AG10803 (cell line): ENCODE results near the gene UBE2G2.

Experiments used
- DNase-seq: peaks from one replicate; pipeline ENCODE4 v3.0.0; 2010; ENCODE audit warnings: low read depth
- H3K4me3 ChIP-seq: 2 replicates; pipeline ENCODE4 v1.5.1; 2011; ENCODE audit warnings: mild to moderate bottlenecking, low read length, control low read depth
- CTCF ChIP-seq: conservative IDR thresholded peaks from 2 replicates; pipeline ENCODE4 v1.5.1; 2011; ENCODE audit warnings: mild to moderate bottlenecking, low read length, control low read depth, inconsistent platforms

Gene UBE2G2

GRCh38 chr21:44778983-44779382 lies 22.6 kb downstream of the UBE2G2 start:
- DNase-seq = no peak
- TF ChIP-seq CTCF = no peak

GRCh38 chr21:44778499-44778911 lies 23.1 kb downstream of the UBE2G2 start:
- H3K4me3 ChIP-seq = no peak overlapping the region
- TF ChIP-seq CTCF = no peak
- DNase-seq = no peak

More at GRCh38 chr21:44778983-44779382, 22.6 kb downstream of the UBE2G2 start:
- no peak overlapping the region for H3K4me3 ChIP-seq

GRCh38 chr21:44778094-44778493 lies 23.5 kb downstream of the UBE2G2 start:
- TF ChIP-seq CTCF = no peak
- DNase-seq = no peak
- no peak overlapping the region for H3K4me3 ChIP-seq

- no peak for TF ChIP-seq CTCF
- no peak overlapping the region for H3K4me3 ChIP-seq
- no peak for DNase-seq
These were observed 26.6 kb downstream of the UBE2G2 start for GRCh38 chr21:44774972-44775371.

GRCh38 chr21:44773291-44773932 lies 28.2 kb downstream of the UBE2G2 start:
- TF ChIP-seq CTCF = no peak
- no peak overlapping the region for H3K4me3 ChIP-seq
- DNase-seq = no peak

GRCh38 chr21:44771896-44772525 lies 29.6 kb downstream of the UBE2G2 start:
- TF ChIP-seq CTCF = no peak
- H3K4me3 ChIP-seq = no peak overlapping the region
- no peak for DNase-seq
